Astrocyte (in vitro differentiated cells and primary cell): ENCODE results near the gene ZNF816.

Source experiments
- EZH2 ChIP-seq: IDR thresholded peaks from 2 replicates; pipeline ENCODE4 v1.6.1; 2012; ENCODE audit warnings: mild to moderate bottlenecking, low read length, inconsistent platforms; ENCODE audit not compliant: insufficient read depth
- TF ChIP-seq, protein P1 (sequence below): IDR thresholded peaks from 2 replicates; pipeline ENCODE4 v1.5.1; 2011; ENCODE audit warnings: low read depth, mild to moderate bottlenecking, inconsistent platforms, low read length, moderate library complexity; ENCODE audit not compliant: insufficient read depth

DNA sequence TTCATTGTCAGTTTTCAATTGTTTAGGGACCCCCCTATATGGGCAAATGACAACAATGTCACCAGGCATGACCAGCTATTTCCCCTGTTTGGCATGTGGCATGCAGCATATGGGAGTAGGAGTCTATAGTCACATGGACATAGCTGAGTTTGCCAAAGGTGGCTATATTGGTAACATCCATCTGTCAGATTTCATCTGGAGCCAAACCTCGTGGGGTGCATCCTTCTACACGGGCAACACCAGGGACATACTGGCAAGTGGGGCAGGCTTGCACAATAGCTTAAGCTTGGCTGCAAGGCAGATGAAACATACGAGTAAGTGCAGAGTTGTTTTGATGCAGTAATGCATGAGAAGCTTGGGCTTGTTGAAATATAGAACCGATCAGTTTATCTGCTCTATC, 24.5 kb upstream of the ZNF816 start:
- TF ChIP-seq, protein P1, sequence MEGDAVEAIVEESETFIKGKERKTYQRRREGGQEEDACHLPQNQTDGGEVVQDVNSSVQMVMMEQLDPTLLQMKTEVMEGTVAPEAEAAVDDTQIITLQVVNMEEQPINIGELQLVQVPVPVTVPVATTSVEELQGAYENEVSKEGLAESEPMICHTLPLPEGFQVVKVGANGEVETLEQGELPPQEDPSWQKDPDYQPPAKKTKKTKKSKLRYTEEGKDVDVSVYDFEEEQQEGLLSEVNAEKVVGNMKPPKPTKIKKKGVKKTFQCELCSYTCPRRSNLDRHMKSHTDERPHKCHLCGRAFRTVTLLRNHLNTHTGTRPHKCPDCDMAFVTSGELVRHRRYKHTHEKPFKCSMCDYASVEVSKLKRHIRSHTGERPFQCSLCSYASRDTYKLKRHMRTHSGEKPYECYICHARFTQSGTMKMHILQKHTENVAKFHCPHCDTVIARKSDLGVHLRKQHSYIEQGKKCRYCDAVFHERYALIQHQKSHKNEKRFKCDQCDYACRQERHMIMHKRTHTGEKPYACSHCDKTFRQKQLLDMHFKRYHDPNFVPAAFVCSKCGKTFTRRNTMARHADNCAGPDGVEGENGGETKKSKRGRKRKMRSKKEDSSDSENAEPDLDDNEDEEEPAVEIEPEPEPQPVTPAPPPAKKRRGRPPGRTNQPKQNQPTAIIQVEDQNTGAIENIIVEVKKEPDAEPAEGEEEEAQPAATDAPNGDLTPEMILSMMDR, result no peak
- TF ChIP-seq EZH2, result no peak
